H1 (cell line): Measurements from ENCODE around the gene OR1I1. TPM values are rescaled to one million over a fixed set of nuclear protein-coding genes. Genes with fewer than 3 reads are reported as not detected.

ENCODE experiments used
- ATF3 ChIP-seq: IDR thresholded peaks from 2 replicates; pipeline ENCODE4 v1.6.1; 2011; ENCODE audit warnings: low read depth, mild to moderate bottlenecking, low read length; ENCODE audit not compliant: insufficient read depth
- BRCA1 ChIP-seq: IDR thresholded peaks from 2 replicates; pipeline ENCODE4 v1.6.1; 2012; ENCODE audit warnings: low read depth, low read length, improper control_type of control experiment
- CEBPB ChIP-seq: IDR thresholded peaks from 2 replicates; pipeline ENCODE4 v1.6.1; 2012; ENCODE audit warnings: low read depth, low read length
- CHD2 ChIP-seq: IDR thresholded peaks from 2 replicates; pipeline ENCODE4 v1.6.1; 2012; ENCODE audit warnings: low read length, improper control_type of control experiment
- CTBP2 ChIP-seq: IDR thresholded peaks from 2 replicates; pipeline ENCODE4 v1.7.0; 2011; ENCODE audit warnings: borderline replicate concordance, mild to moderate bottlenecking, moderate library complexity, mixed read lengths, low read length; ENCODE audit not compliant: insufficient read depth, insufficient read length
- EP300 ChIP-seq, 2 experiments: IDR thresholded peaks; 1 replicate in 1 of 2; 2 replicates in 1 of 2; pipeline ENCODE4 v1.6.1; 2011 to 2012; ENCODE audit warnings: low read depth in 2 of 2, low read length in 2 of 2, mild to moderate bottlenecking in 2 of 2, borderline replicate concordance in 1 of 2, inconsistent platforms in 1 of 2, moderate library complexity in 1 of 2
- GABPA ChIP-seq: IDR thresholded peaks from 2 replicates; pipeline ENCODE4 v1.6.1; 2011; ENCODE audit warnings: mild to moderate bottlenecking, low read length, moderate library complexity, borderline replicate concordance; ENCODE audit not compliant: insufficient read depth
- GTF2F1 ChIP-seq: IDR thresholded peaks from 2 replicates; pipeline ENCODE4 v1.6.1; 2012; ENCODE audit warnings: low read depth, low read length, improper control_type of control experiment, borderline replicate concordance
- HDAC2 ChIP-seq, 2 experiments: fragments of 300-600 bp in 1 of 2; sonication (generic) in 1 of 2; IDR thresholded peaks; 2 replicates each; pipeline ENCODE4 v1.6.1; 2011 to 2012; ENCODE audit warnings: low read depth in 2 of 2, low read length in 2 of 2, mild to moderate bottlenecking in 2 of 2, moderate library complexity in 2 of 2, borderline replicate concordance in 1 of 2, inconsistent platforms in 1 of 2
- JUN ChIP-seq: IDR thresholded peaks from 2 replicates; pipeline ENCODE4 v1.6.1; 2011; ENCODE audit warnings: low read depth, mild to moderate bottlenecking, improper control_type of control experiment, low read length
- KDM1A ChIP-seq: fragments of 200-600, 300-600 bp; sonication (generic); IDR thresholded peaks from 2 replicates; pipeline ENCODE4 v1.7.1; 2016; ENCODE audit warnings: mild to moderate bottlenecking, low read length, borderline replicate concordance
- MAFK ChIP-seq: IDR thresholded peaks from 2 replicates; pipeline ENCODE4 v1.6.1; 2012; ENCODE audit warnings: low read depth, mild to moderate bottlenecking, improper control_type of control experiment, low read length
- NANOG ChIP-seq: IDR thresholded peaks from 2 replicates; pipeline ENCODE4 v1.6.1; 2011; ENCODE audit warnings: low read length, low read depth, mild to moderate bottlenecking, inconsistent platforms; ENCODE audit not compliant: insufficient read depth, poor library complexity, severe bottlenecking
- PHF8 ChIP-seq: fragments of 200-600 bp; sonication (generic); conservative IDR thresholded peaks from 2 replicates; pipeline ENCODE4 v1.7.1; 2012; ENCODE audit warnings: low read depth, mild to moderate bottlenecking, inconsistent platforms, low read length, moderate library complexity
- SIX5 ChIP-seq: IDR thresholded peaks from 2 replicates; pipeline ENCODE4 v1.6.1; 2011; ENCODE audit warnings: mild to moderate bottlenecking, low read depth, low read length
- SP2 ChIP-seq: IDR thresholded peaks from 2 replicates; pipeline ENCODE4 v1.6.1; 2012; ENCODE audit warnings: mild to moderate bottlenecking, low read length, inconsistent platforms
- TAF1 ChIP-seq: IDR thresholded peaks from 2 replicates; pipeline ENCODE4 v1.6.1; 2011; ENCODE audit warnings: mild to moderate bottlenecking, low read depth, low read length
- TBP ChIP-seq: IDR thresholded peaks from 2 replicates; pipeline ENCODE4 v1.6.1; 2011; ENCODE audit warnings: low read depth, low read length, improper control_type of control experiment
- polyA plus RNA-seq, 7 experiments: library from polyadenylated mRNA; depleted of rRNA in 3 of 7; stranded (reverse) in 5 of 7; unstranded in 2 of 7; fragments of >200 nt in 5 of 7; fragments of 200-250 nt in 2 of 7; gene quantifications; 1 replicate in 5 of 7; 2 replicates in 1 of 7; 4 replicates in 1 of 7; pipeline versions ENCODE4 v1.2.1 to v1.2.3, GENCODE V29; 2011 to 2013; ENCODE audit warnings: missing spikeins in 2 of 7, mixed read lengths in 2 of 7
- total RNA-seq: library from RNA; stranded (reverse); fragmentation: NEBNext Ultra II Directional; extraction: Animal tissue kit (Norgen Biotek cat#: 25700); gene quantifications from 2 replicates; pipeline ENCODE4 v1.2.1, GENCODE V29; 2021

Gene OR1I1
- total and polyA plus RNA-seq, 2 of the 8 experiments (the other 6 are each of a cell fraction or from before 2014, with no cell fraction given) = not detected

DNA sequence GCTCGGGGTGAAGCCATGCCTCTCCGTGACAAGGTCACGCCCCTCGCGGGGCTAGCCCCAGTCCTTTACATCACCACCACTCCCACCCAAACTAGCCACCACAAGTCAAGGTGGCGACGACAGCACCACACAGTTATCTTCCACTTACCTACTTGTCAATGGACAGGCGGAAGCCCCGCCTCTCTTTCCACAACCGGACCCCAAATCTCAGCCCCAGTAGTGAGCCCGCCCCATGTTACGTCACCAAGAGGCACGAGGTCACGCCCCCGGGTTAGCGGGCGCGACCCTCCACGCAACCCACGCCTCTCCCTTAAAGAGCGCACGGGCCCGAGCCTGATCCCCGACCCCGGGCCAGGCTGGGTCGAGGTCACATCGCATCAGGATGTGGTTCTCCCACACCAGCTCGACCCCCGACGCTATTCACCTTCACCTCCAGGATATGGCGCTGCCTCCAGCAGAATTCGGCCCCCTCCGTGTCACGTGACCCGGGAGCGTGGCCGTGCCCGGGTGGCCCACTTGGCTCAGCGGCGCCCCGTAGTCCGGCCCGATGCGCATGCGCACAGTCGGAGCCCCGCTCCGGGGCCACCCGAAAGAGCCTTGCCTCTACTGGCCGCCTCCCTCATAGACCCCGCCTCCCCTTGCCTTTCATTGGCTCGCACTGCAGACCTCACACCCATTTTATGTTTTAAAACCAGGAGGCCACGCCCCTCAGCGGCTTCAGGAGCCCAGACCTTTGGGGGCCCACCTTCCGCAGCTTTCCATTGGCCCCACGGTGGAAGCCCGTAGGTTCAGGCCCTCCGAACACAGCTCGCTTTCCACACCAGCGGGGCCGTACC lies 43.4 kb downstream of the OR1I1 start (continued):
- TF ChIP-seq MAFK (no peak), TAF1 (peak; percentile 67; the same call in 1 of the 2 replicates), SIX5 (no peak), NANOG (no peak), JUN (no peak), ATF3 (peak; percentile 49; the same call in 1 of the 2 replicates), BRCA1 (no peak), PHF8 (peak; percentile 93), TBP (peak; percentile 51), GTF2F1 (peak; percentile 69; the same call in 1 of the 2 replicates), CTBP2 (no peak), HDAC2 (IDR thresholded peaks at IDR 0.05; ENCODE audit: borderline replicate concordance in 1 of 2, low read depth in 2 of 2, low read length in 2 of 2) (peak in 1 of 2 experiments; percentile 63; a peak in 2 of 4 replicates), GABPA (no peak), SP2 (no peak; the same call in 1 of the 2 replicates), CEBPB (0 out of 2 replicates have a peak, but pooled peaks have one; percentile 42), KDM1A (0 out of 2 replicates have a peak, but pooled peaks have one; percentile 27), EP300 (IDR thresholded peaks at IDR 0.05; ENCODE audit: borderline replicate concordance in 1 of 2, low read depth in 2 of 2, low read length in 2 of 2) (no peak), CHD2 (peak; percentile 47; the same call in 1 of the 2 replicates)
